Stimulated activated CD8-positive, alpha-beta memory T cell treated with anti-CD3 and anti-CD28 coated beads, Interleukin-12 subunit alpha, Interleukin-12 subunit beta, amount 100 ng/mL, for 24 hours (primary cell): ENCODE results near the gene ATP6V1G3.
"Not testable (repeated sequence)": the region's sequence is repeated elsewhere in the genome, so short reads cannot be mapped to it uniquely, and the experiment has no call there.

Experiments
- DNase-seq: peaks from one replicate; pipeline ENCODE4 v3.0.0-alpha.2; 2020; ENCODE audit errors: extremely low read depth

ATP6V1G3 gene, protein sequence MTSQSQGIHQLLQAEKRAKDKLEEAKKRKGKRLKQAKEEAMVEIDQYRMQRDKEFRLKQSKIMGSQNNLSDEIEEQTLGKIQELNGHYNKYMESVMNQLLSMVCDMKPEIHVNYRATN

DNA sequence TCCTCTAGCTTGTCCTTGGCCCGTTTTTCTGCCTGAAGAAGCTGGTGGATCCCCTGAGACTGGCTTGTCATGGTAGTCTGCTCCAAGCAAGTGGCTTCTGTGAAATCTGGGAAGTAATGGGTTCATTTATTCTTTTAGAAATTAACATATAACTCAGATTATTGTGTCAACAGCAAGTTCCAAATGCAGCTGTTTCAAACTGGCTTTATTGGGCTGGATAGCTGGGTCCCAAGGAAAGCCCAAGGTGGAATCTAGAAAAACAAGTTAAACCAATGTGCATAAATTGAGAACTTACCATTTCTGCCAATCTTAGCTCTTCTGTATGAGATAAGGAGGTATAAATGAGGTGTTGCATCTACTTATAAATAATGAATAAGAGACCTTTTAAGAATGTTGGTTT, at the start of gene ATP6V1G3:
ATP6V1G3 (minus strand) TSS at position 101 of the 400 bp plus-strand sequence; CDS start at position 71, 30 bp downstream.
- no peak for DNase-seq

DNA sequence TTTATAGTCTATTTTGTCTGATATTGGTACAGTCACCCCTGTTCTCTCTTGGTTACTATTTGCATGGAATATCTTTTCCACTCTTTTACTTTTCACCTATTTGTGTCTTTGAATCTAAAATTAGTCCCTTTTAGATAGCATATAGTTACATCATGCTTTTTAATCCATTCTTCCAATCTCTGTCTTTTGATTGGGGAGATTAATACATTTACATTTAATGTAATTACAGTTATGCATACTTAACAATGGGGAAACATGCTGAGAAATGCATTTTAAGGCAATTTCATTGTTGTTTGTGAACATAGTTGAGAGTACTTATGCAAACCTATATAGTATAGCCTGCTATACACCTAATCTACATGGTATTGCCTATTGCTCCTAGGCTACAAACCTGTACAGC, 48.4 kb upstream of the ATP6V1G3 start:
- DNase-seq, result no peak

DNA sequence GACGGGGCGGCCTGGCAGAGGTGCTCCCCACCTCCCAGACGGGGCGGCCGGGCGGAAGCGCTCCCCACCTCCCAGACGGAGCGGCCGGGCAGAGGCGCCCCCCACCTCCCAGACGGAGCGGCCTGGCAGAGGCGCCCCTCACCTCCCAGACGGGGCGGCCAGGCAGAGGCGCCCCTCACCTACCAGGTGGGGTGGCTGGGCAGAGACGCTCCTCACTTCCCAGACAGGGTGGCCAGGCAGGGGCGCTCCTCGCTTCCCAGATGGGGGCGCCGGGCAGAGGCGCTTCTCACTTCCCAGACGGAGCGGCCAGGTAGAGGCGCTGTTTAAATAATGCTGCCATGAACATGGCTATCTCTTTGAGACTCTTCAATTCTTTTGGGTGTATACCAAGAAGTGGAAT, 43.7 kb upstream of the ATP6V1G3 start:
- DNase-seq, result no peak

DNA sequence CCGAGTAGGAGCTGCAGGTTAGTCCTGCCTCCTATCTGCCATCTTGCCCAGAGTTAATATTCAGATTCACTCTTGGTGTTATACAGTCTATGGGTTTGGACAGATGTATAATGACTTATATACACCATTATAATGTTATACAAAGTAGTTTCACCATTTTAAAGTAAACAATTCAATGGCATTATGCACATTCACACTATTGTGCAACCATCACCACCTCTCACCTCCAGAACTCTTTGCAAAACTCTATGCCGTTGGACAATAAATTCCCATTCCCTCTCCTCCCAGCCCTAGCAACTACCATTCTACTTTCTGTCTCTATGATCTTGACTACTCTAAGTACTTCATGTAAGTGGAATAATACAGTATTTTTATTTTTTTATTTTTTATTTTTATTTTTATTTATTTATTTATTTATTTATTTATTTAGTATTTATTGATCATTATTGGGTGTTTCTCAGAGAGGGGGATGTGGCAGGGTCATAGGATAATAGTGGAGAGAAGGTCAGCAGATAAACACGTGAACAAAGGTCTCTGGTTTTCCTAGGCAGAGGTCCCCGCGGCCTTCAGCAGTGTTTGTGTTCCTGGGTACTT, 42.8 kb upstream of the ATP6V1G3 start:
- not testable (repeated sequence) for DNase-seq

DNA sequence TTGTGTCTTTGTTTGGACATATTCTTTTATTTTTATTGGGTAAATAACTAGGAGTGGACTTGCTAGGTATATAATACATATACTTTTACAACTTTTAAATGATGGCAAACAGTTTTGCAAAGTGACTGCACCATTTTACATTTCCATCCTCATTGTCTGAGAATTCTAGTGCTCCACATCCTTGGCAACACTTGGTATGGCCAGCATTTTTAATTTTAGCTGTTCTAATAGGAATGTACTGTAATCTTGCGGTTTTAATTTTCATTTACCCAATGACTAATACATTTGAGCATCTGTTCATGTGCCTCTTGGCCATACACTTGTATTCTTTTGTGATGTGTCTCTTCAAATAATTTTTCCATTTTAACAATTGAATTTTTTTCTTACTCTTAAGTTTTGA, 37.0 kb upstream of the ATP6V1G3 start:
- DNase-seq, result no peak

DNA sequence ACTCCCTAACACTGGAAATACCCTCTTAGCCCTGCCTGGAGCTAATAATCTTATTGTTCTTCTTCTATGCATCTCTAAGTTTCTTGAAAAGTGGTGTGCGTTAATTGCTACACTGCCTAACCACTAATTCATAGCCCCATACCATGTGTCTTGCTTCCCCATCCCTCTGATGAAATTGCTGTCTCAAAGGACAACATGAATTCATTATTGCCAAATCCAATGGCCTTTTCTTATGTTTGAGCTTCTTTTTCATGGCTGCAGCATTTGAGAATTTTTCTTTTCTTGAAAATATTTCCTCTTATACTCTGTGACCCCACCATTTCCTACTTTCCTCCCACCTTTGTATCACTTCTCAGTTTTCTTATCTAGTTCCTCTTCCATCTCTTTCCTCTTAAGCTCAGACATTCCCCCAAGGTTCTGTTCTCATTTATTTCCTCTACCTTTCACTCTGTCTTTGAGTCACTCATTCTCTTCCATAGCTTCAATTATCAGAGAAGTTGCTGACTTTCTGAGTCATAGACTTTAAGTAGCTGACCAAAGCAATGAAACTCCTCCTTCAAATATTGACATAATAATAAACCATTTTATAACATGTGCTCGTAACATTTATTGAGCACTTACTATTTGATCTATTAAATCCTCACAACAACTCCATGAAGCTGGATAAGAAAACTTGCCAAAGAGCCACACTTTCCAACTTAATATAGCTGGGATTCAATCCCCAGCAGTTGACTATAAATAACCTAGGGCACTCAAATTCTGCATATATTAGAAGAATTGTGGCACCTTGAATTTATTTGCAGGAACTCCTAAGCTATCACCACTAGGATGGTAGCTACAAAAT, 35.5 kb upstream of the ATP6V1G3 start:
- DNase-seq, result no peak

DNA sequence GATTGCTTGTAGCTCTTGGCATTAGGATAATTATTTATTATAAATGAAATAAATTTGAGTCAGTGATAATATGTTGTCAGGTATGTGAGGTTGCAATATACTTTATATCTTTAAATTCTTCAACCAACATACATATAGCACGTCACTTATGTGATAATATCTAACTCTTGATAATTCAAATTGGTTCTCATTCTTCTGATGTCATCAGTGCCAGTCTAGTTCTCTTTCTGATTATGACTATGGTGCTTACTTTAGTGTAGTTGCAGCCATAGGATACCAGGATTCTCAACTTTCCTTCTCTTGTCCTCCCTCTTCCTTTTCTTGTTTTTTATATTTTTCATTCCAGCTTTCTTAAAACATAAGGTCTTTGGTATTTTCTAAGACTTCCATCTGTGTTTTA, 34.8 kb upstream of the ATP6V1G3 start:
- DNase-seq, result no peak

DNA sequence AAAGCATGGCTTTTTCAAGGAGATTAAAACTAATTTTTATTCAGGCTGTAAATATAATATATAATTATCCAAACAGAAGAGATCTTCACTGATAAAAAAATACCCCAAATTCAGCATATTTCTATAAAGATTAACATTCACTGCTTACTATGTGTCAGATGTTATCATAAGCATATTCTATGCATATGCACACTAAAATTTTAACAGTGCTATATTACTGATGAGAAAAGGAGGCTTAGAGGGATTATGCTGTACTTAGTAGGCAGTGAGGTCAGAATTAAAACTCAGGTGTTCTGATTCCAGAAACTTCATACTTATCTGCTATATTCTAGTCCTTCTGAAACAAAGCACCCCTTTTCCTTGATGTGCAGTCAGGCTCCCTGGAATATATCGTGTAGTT, 33.8 kb upstream of the ATP6V1G3 start:
- DNase-seq, result no peak

DNA sequence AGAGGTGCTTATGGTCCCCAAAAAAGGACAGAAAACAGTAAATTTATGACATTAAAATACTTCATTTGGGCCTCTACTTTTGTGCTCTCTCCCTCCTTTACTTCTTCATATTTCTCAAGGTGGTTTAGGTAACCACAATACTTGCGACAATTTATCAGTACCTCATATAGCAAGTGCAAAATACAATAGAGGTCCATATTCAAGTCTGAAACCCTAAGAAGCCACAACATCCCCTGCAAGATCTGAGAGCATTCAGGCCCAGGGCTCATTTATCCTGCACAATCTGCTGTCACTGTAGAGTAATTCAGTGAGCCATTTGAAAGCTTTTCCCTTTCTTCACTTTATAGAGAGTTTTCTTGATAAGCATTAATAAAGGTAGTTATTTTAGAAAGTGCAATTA, 24.2 kb upstream of the ATP6V1G3 start:
- DNase-seq, result no peak

DNA sequence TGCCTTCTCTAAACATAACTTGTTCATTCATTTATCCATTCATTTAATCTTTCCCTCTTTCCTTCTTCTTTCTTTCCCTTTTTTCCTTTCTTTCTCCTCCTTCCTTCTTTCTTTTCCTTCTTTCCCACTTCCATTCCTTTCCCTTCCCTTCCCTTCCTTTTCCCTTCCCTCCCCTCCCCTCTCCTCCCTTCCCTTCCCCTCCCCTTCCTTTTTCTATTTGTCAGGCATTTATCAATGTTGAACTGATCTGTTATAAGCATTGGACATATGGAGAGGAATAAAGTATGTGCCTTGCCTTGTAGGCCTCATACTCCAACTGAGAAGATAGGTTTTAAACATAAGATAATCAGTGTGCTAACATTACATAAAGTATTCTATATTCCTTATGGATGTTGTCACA, 23.7 kb upstream of the ATP6V1G3 start:
- DNase-seq, result no peak

DNA sequence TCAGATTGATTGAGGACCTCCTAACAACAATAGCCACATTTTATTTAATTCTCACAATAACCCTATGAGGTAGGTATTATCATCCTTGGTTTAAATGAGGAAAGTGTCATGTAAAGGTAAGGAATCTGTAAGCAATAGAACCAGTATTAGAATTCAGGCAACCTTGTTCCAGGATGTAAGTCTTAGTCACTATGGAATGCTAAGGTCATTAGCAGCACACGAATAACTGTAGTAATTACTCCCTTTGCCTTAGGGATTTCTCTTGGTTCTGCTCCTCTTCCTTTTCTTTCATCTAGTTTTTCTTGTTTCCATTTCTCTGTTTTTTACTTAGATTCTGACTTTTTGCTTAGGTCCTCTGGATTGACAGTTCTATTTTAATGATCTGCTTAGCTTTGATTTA, 23.1 kb upstream of the ATP6V1G3 start:
- DNase-seq, result no peak

DNA sequence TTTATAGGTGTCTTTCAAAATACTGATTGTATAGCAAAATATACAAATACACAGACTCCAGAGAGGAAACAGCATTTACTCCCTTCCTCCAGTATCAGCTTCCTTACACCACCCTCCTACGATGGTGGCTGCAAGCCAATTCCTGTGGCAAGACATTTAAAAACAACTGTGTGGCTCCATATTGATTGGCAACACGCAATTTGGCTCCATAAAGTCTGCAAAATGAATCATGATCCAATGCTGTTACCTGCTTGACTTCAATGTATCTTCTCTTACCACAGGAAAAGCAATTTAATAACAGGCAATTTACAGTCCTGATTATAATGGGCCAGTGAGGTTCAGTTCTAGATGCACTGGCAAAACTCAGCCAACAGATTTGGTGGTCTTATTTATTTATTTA, 19.7 kb upstream of the ATP6V1G3 start:
- no peak for DNase-seq

DNA sequence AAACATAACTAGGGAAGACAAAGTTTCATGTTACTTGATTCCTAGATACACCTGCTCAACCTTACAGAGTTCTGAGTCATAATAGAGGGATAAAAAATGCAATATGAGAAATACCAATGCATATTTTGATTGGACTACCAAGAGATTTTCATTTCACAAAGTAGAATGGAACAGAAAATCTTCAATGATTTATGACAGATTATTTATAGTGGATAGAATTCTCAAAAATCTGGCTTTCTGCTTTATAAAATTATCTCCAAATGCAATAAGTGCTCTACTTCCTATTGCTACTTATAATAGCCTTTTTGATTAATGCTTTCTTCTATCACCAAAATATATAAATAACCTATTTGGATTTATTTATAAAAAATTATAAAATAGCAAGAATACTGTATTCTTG, 18.9 kb upstream of the ATP6V1G3 start:
- no peak for DNase-seq

DNA sequence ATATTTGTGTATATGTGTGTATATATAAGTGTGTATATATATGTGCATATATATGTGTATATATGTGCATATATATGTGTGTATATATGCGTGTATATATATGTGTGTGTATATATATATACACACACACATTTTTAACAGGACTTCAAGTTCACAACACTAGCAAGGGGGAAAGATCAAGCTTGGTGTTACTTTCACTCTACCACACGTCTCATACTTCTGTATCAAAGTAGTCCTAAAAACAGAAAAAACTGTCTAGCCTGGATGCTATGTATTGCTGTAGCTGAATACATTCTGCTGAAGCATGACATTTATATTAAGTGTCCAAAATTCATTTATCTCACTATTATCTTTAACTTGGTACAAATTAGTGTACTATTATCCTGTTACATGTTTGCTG, 17.9 kb upstream of the ATP6V1G3 start:
- DNase-seq, result no peak

DNA sequence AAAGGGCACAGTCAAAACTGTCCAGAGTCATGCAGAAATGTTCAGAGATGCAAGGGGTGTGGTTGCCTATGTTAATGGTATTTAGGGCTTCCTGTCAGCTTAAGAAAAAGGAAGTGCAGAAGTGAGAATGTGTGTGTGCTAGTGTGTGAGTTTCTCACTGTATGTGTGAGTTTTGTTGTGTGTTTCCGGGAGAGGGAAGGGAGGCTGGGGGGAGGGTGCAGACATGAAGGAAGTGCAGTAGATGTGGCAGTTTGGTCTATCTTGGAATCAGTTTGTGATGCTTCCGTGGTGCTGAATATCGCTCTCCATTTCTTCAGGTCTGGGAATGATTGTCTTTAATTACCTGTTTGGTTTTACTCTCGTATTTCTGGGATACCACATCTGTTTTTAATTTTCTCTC, 16.5 kb upstream of the ATP6V1G3 start:
- DNase-seq, result no peak

DNA sequence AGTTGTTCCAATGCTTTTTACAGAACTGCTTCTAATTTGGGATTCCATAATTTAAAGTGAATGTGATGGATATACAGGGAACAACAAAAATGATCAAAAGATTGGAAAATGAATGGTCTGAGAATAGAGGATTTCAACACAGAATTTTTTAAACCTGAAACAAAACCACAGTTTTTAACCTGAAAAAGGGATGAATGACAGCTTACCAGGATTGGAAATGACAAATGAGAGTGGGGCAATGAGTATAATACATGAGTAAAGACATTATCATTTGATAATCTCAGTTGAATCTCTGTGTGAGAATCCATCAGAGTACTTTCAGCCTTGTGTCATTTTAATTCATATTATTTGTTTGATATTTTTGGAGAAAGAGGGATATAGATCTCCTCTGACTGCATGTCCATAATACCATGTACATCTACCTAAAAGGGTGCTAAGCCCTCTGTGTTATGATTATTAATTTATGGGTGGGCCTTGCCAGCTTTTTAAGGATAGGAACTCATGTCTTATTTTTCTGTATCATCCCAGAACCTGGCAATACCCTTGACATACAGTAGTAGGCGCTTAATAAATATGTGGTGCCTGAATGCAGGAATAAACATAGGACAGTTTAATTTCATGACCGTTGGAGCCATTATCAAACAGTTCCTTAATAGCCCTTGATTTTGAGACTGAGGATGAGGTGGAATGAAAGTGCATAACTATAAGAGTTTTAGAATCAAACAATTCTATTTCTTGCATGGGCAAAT, 12.4 kb upstream of the ATP6V1G3 start:
- DNase-seq, result no peak

DNA sequence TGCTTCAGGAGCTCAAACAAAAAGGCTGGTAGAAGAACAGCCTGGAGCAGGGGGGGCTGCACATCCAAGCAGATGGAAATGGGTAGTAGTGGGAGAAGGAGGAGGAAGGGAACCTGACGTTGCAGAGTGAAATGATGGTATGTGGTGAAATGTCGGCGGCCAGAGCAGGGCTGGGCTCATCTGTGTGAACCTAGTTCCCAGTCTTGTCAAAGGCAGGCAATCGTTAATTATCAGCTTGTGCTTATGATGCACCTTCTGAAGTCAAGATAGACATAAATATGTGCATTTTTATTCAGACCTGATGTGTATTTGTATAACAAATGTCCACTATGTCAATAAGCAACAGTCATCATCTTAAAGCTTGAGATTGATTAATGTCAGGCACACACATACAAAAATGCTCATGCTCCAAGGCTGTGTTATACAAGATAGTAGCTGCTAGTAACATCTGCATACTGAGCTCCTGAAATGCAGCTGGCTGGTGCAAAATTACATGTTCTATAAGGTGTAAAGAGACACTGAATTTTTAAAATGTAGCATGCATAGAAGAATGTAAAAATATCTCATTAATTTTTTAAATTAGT, 10.6 kb upstream of the ATP6V1G3 start:
- DNase-seq, result no peak

DNA sequence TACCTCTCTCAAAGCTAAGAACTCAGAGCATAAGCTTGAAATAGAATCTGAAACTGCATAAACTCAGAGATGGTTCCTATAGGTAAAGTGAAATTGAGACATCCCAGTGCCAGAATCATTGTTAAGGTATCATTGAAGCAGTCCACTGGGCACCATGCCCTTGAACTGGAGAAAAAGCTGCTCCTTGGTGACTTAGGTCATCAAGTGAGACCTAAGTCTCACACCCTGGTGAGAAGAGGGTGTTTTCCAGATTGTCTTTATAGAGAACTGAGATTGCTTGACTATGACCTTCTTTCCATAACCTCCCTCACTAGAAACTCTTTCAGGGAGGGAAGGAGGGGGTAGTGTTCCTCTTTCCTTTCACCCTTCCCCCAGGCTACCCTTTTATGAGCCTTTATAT, 9.4 kb upstream of the ATP6V1G3 start:
- no peak for DNase-seq

DNA sequence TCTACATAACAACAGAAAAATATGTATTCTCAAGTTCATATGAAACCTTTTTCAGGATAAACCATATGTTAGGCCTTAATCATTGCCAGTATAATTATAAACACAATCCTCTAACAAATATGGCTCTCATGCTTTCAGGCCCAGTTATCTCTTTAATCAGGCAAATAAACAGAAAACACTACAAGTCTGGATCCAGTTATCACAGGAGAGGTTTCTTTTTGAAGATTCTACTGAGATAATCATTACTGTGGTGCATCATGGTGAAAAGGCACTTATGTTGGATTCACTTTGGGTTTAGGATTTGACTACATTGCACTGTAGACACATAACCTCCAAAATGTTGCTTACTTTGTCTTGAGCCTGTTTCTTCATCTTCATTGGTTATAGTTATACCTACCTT, 8.4 kb upstream of the ATP6V1G3 start:
- no peak for DNase-seq

DNA sequence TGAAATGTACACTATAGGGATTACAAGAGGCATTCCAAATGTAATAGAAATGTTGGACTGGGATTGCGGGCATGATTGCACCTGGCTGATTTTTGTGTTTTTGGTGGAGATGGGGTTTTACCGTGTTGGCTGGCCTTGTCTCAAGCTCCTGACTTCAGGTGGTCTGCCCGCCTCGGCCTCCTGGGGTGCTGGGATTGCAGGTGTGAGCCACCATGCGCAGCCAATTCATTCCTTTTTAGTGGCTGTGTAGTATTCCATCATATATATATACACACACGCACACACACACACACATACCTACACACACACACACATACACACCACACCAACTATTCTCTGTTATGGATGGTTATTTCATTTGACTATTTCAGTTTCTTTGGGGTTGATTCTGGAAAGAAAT, 4.7 kb upstream of the ATP6V1G3 start:
- DNase-seq, result no peak

DNA sequence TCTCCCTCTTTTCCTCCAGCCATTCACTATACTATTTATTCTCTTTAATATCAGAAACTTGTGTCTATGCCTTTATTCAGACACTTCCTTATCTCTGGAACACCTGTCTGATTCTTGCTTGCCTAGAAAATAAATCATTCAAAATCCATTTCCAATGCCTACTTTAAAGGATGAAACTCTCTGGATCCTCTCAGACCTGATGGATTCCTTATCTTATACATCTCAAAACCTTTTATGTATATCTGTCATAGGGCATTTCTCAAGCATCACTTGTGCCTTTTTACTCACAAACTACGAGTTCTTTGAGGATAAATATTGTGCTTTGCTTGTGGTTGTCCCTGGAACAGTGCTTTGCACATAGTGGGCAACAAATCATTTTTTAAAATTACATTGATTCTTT, 3.8 kb upstream of the ATP6V1G3 start:
- no peak for DNase-seq

DNA sequence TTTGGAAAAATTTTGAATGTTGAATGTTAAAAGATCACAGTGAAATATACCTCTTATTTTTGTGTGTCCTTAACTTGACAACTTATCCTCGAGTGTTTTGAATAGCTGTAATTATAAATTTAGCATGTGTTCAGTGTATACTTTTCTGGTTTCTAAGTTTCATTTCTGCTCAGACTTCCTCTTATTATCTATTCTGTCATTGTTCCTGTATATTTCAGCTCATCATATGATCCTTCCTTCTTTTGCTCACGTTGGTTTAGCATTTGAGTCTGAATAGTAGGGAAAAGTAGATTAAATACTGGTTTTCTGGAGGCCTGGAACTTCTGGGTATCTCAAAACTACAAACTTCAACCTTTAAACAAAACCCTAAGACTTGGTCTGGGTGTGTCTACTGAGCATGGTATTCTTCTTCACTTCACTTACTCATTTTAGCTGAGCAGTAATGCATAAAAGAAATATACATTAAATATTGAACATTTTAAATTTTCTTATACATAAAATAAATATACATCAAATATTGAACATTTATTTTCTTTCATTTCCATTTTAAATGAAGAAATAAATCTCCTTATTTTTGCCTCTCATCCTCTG, 3.3 kb upstream of the ATP6V1G3 start:
- no peak for DNase-seq
